Heart right ventricle (tissue), 16 donors: ENCODE data around the gene CAMK4. TPM values are rescaled to one million over a fixed set of nuclear protein-coding genes. Genes with fewer than 3 reads are reported as not detected.

Experiments
- ATAC-seq, 8 donors: fragments of 200-7000 bp; cut with Tn5 transposase; one replicate each; pipeline ENCODE4 v1.9.1; 2020; ENCODE audit warnings: mild to moderate bottlenecking in 8 of 8, moderate library complexity in 8 of 8, moderate number of reproducible peaks in 1 of 8
- DNase-seq, 2 donors: peaks; one replicate each; pipeline ENCODE4 v3.0.0-alpha.2; 2020
- H3K27ac ChIP-seq, 10 donors: fragments of 200-600 bp; sonication (generic) in 2 of 10; one replicate each; pipeline versions ENCODE4 v1.5.0 to v1.8.0; 2020 to 2022; ENCODE audit warnings: mild to moderate bottlenecking in 3 of 10
- H3K27me3 ChIP-seq, 7 donors: fragments of 200-600 bp; one replicate each; pipeline ENCODE4 v1.8.0; 2021 to 2022; ENCODE audit warnings: mild to moderate bottlenecking in 2 of 7
- H3K36me3 ChIP-seq, 9 donors: fragments of 200-600 bp; sonication (generic) in 1 of 9; one replicate each; pipeline versions ENCODE4 v1.5.0 to v1.8.0; 2020 to 2022; ENCODE audit warnings: mild to moderate bottlenecking in 2 of 9
- H3K4me1 ChIP-seq, 9 donors: fragments of 200-600 bp; sonication (generic) in 1 of 9; one replicate each; pipeline versions ENCODE4 v1.5.0 to v1.8.0; 2020 to 2022; ENCODE audit warnings: mild to moderate bottlenecking in 4 of 9
- H3K4me3 ChIP-seq, 10 donors: fragments of 200-600 bp; sonication (generic) in 2 of 10; one replicate each; pipeline versions ENCODE4 v1.5.0 to v1.8.0; 2020 to 2022; ENCODE audit warnings: mild to moderate bottlenecking in 7 of 10, moderate library complexity in 2 of 10
- H3K9me3 ChIP-seq, 11 donors: fragments of 200-600 bp in 10 of 11; sonication (generic) in 2 of 11; one replicate each; pipeline versions ENCODE4 v1.5.0 to v1.8.0; 2013 to 2022; ENCODE audit warnings: mild to moderate bottlenecking in 2 of 11, control low read depth in 1 of 11, moderate library complexity in 1 of 11
- CTCF ChIP-seq, 9 donors: fragments of 200-600 bp; sonication (generic) in 2 of 9; IDR thresholded peaks; one replicate each; pipeline versions ENCODE4 v1.5.0 to v1.8.0; 2021 to 2022; ENCODE audit warnings: antibody characterized with exemption in 9 of 9, mild to moderate bottlenecking in 5 of 9, moderate library complexity in 1 of 9
- WGBS, 2 donors: extraction: QIAGEN DNeasy Blood & Tissue Kit; methylation state at CpG; one replicate each; pipeline ENCODE4 v1.1.7; 2013; ENCODE audit warnings: inconsistent platforms in 1 of 2; 5-methylcytosine and 5-hydroxymethylcytosine counted together
- intact Hi-C, 10 donors: fragments of 100-400 bp; cut with DNase I; formaldehyde crosslinking; loops; one replicate each; pipeline versions ENCODE4 v1.11.1 to v1.14.2; 2022
- polyA plus RNA-seq, 2 donors: library from polyadenylated mRNA; stranded (reverse); fragments of 200-250 nt; gene quantifications; one replicate each; pipeline ENCODE4 v1.2.3, GENCODE V29; 2013
- total RNA-seq, 10 donors: library from RNA; stranded (reverse); fragmentation: NEBNext Ultra II Directional in 3 of 10; extraction: Animal tissue kit (Norgen Biotek cat#: 25700) in 3 of 10; gene quantifications; one replicate each; pipeline versions ENCODE4 v1.2.1 to v1.2.4, GENCODE V29; 2021 to 2023
- donor health status: Arrhythmogenic right ventricular cardiomyopathy.
- donor health status: ischemic (EF 13 %, LVEDD 7.1; RV severe dilation, severe dysfunction).
- donor health status: healthy with polysubstance abuse.
- donor health status: DM: no; HTN: yes; CAD: no.
- donor health status: DM: no; HTN: no; CAD: no.
- donor health status: ischemic (EF 25% LVEDD 6.9; RV normal size, moderate dysfunction).
- donor health status: ischemic (EF 25% LVEDD 5.7; RV mildly dilated, moderate dysfunction).
- donor health status: healthy.
- donor health status: DM: yes; HTN: yes; CAD: no.
- donor health status: Ischemic cardiomyopathy.
- donor health status: ischemic (EF 35%, LVEDD 5.7; RV mildly dilated, moderate dysfunction).
- donor health status: nonischemic (EF 11% LVEDD 7.7; RV severe dilation, severe dysfunction).
- donor health status: DM: yes; HTN: yes; CAD: no.
- donor health status: PGD.
- donor health status: ischemic (EF 29% LVEDD 5.4; RV normal size, mild dysfunction).
- donor health status: nonischemic (EF 23%, LVEDD 6.1; RV moderate dilation, normal function).

The CAMK4 gene
- total and polyA plus RNA-seq, 12 donors, result 0.02 to 2.0 (median 0.34) TPM; not detected in 1

- Histone ChIP-seq H3K4me1 (peaks cover 0 to 14% (median 11%) of the 10 kb centered on the region in 9 donors), H3K27me3 (peaks cover 0 to 36% (median 23%) of the 10 kb centered on the region in 7 donors), H3K9me3 (peaks cover 0 to 6% (median 0%) of the 10 kb centered on the region in 11 donors), H3K27ac (no peak overlapping the region), H3K36me3 (no peaks in the 10 kb centered on the region), H3K4me3 (no peak overlapping the region)
- WGBS, 2 donors, result 92 to 94% methylated on average over 1 of the region's 1 CpG
- TF ChIP-seq CTCF (IDR thresholded peaks at IDR 0.05), result no peak
- no peak for DNase-seq
- intact Hi-C loops, result no loop called here
- no peak for ATAC-seq
These were observed 3.0 kb upstream of the CAMK4 start for GRCh38 chr5:111221139-111221538.

GRCh38 chr5:111223101-111223786, 940 bp upstream of the CAMK4 start:
- WGBS, 2 donors, result 44 to 50% methylated on average over 8 of the region's 8 CpGs
- intact Hi-C loops, result no loop called here
- ATAC-seq (peak in 1 of 8 donors; percentile 24), DNase-seq (no peak)
- H3K4me1 ChIP-seq, result peaks cover 0 to 19% (median 11%) of the 10 kb centered on the region in 9 donors
- H3K36me3 ChIP-seq, result no peaks in the 10 kb centered on the region
- H3K27me3 ChIP-seq, result peaks cover 0 to 46% (median 30%) of the 10 kb centered on the region in 7 donors
- H3K4me3 ChIP-seq, result peak overlapping the region in 9 of 10 donors; percentile 49 to 69 (median 59)
- no peak for TF ChIP-seq CTCF (IDR thresholded peaks at IDR 0.05)
- no peaks in the 10 kb centered on the region for H3K9me3 ChIP-seq
- H3K27ac ChIP-seq, result no peak overlapping the region

- intact Hi-C loops, result no loop called here
- Histone ChIP-seq H3K27ac (peak overlapping the region in 1 of 10 donors; percentile 60), H3K27me3 (peaks cover 0 to 46% (median 30%) of the 10 kb centered on the region in 7 donors), H3K4me3 (peak overlapping the region; percentile 49 to 69 (median 59)), H3K4me1 (peaks cover 0 to 19% (median 11%) of the 10 kb centered on the region in 9 donors), H3K36me3 (no peaks in the 10 kb centered on the region), H3K9me3 (no peaks in the 10 kb centered on the region)
- TF ChIP-seq CTCF (IDR thresholded peaks at IDR 0.05), result no peak
- WGBS, 2 donors, result 5% methylated on average over 34 of the region's 34 CpGs
- DNase-seq (no peak), ATAC-seq (peak in 2 of 8 donors; percentile 21 to 26)
These were observed 569 bp downstream of the CAMK4 start for GRCh38 chr5:111224561-111225345.

DNA sequence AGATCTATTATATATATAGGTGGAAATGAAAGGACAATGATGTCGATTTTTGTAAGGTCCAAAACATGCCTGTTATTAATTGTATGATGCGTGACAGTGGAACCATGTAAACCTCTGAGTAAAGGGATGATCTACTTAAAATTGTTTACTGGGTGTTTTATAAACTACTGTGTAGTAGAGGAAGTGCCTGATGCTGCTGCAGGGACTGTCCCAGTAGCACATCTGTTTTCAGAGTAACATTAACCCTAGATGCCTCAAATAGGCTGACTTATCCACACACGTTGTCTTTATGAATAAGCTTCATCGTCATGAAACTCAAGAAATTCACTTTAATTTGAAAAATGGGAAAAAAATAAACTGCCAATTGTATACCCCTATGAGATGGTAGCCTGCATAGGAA, 1.7 kb downstream of the CAMK4 start:
- Histone ChIP-seq H3K27me3 (peaks cover 0 to 46% (median 30%) of the 10 kb centered on the region in 7 donors), H3K9me3 (no peaks in the 10 kb centered on the region), H3K36me3 (no peaks in the 10 kb centered on the region), H3K4me3 (peak overlapping the region in 1 of 10 donors; percentile 57), H3K27ac (peak overlapping the region in 1 of 10 donors; percentile 24), H3K4me1 (peaks cover 0 to 19% (median 11%) of the 10 kb centered on the region in 9 donors)
- DNase-seq (no peak), ATAC-seq (no peak)
- intact Hi-C loops, result no loop called here
- WGBS, 2 donors, result 87 to 93% methylated on average over 4 of the region's 4 CpGs
- TF ChIP-seq CTCF (IDR thresholded peaks at IDR 0.05), result no peak
